ENCODE results near the gene NEIL3. TPM values are rescaled to one million over a fixed set of nuclear protein-coding genes. Genes with fewer than 3 reads are reported as not detected.

NEIL3 gene
- total and polyA plus RNA-seq, 2 of the 8 experiments (the other 6 are each of a cell fraction or from before 2014, with no cell fraction given) = 5.5 to 11.0 TPM

DNA sequence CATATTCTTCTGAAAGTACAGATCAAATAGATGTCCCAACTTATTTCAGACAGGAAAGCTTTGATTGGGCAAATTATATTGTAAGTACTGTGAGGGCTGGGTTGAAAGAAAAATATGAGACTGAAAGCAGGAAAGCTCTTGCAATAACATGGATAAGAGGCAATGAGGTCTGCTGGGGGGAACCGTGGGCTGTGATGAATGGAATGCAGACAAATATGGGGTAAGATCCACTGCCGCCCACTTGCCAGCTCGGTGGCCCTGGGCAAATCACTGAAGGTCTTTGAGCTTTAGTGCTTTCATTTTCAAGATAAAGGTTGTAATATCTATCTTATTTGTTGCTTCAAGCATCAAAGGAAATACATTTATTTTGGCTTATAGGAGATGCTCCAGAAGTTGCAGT lies 81.6 kb downstream of the NEIL3 start:
- Histone ChIP-seq H3K9me3 (ENCODE audit: insufficient read depth in 2 of 2, low read depth in 1 of 2, low read length in 1 of 2) (no peaks in the 10 kb centered on the region), H3K23ac (ENCODE audit: insufficient read length) (no peak overlapping the region), H4K8ac (ENCODE audit: extremely low read depth, insufficient read depth, low read length) (no peak overlapping the region), H2BK120ac (replicated peaks; ENCODE audit: low read depth, low read length) (no peak overlapping the region), H3K9ac (replicated peaks in 1 of 4; ENCODE audit: extremely low read depth in 1 of 4, low read depth in 3 of 4, low read length in 3 of 4) (no peak overlapping the region), H2AFZ (ENCODE audit: low read length) (no peak overlapping the region), H3K79me2 (ENCODE audit: control insufficient read depth in 1 of 2, insufficient read depth in 2 of 2, low read length in 2 of 2) (no peaks in the 10 kb centered on the region), H4K20me1 (replicated peaks in 1 of 2; ENCODE audit: control insufficient read depth in 1 of 2, insufficient read depth in 2 of 2, low read length in 2 of 2) (no peaks in the 10 kb centered on the region), H2BK5ac (ENCODE audit: low read depth, low read length) (no peak overlapping the region), H3K27me3 (replicated peaks in 1 of 4; ENCODE audit: control insufficient read depth in 3 of 4, extremely low read depth in 1 of 4, insufficient read depth in 3 of 4, low read length in 3 of 4) (no peaks in the 10 kb centered on the region), H2BK20ac (ENCODE audit: low read length) (no peak overlapping the region), H4K5ac (ENCODE audit: insufficient read length, low read depth, low read length) (no peak overlapping the region), H3K27ac (ENCODE audit: low read depth, low read length) (no peak overlapping the region), H3K4me1 (replicated peaks in 1 of 4; ENCODE audit: control insufficient read depth in 3 of 4, insufficient read depth in 4 of 4, low read length in 3 of 4) (no peaks in the 10 kb centered on the region), H3K4ac (replicated peaks; ENCODE audit: insufficient read length, low read depth, low read length) (no peak overlapping the region), H2AK5ac (ENCODE audit: low read depth, low read length) (no peak overlapping the region), H3K79me1 (ENCODE audit: low read depth, low read length) (no peaks in the 10 kb centered on the region), H3K4me3 (ENCODE audit: extremely low read depth in 1 of 4, insufficient read depth in 2 of 4, low read depth in 3 of 4, low read length in 4 of 4) (no peak overlapping the region), H3K14ac (ENCODE audit: insufficient read length) (no peak overlapping the region), H3K36me3 (ENCODE audit: control insufficient read depth in 2 of 4, insufficient read depth in 4 of 4, low read length in 3 of 4) (no peaks in the 10 kb centered on the region), H2BK12ac (ENCODE audit: low read depth, low read length) (no peak overlapping the region), H4K91ac (replicated peaks; ENCODE audit: insufficient read length, low read length) (no peak overlapping the region), H3K18ac (ENCODE audit: extremely low read depth, low read length) (no peak overlapping the region), H3K4me2 (ENCODE audit: insufficient read depth in 1 of 2, low read depth in 2 of 2, low read length in 2 of 2) (no peak overlapping the region), H2BK15ac (ENCODE audit: low read length) (no peak overlapping the region), H3K23me2 (ENCODE audit: low read depth, low read length) (no peaks in the 10 kb centered on the region), H3K56ac (replicated peaks; ENCODE audit: insufficient read length, low read depth, low read length) (no peak overlapping the region)
- FAIRE-seq (no peak), DNase-seq (ENCODE audit: low read depth in 1 of 2, low spot score in 2 of 2) (no peak)
- 84% methylated on average over 3 of the region's 3 CpGs; no CpG with 5 or more reads in 1 of the 2 experiments for WGBS, 2 experiments (ENCODE audit: extremely low coverage in 1 of 2, insufficient coverage in 1 of 2, insufficient read length in 1 of 2, insufficient replicate concordance in 2 of 2, low coverage in 1 of 2, low lambda C conversion rate in 2 of 2, missing lambda C conversion rate in 1 of 2)
- ChIA-PET CTCF (ENCODE audit: partially characterized antibody) (interaction anchor here (1.4 kb wide), 1 partner anchor 11 kb away, joined by 7 read pairs; no protein-coding TSS in a partner anchor), POLR2A (ENCODE audit: partially characterized antibody) (no interaction called here)
- no peak for TF ChIP-seq CREB1 (IDR thresholded peaks at IDR 0.05)
- no peak for TF ChIP-seq TEAD4 (IDR thresholded peaks at IDR 0.05; ENCODE audit: low read depth, low read length)
- TF ChIP-seq KDM1A (IDR thresholded peaks at IDR 0.05; ENCODE audit: borderline replicate concordance, low read length) = no peak
- TF ChIP-seq CHD1 (IDR thresholded peaks at IDR 0.05; ENCODE audit: low read depth, low read length) = no peak
- TF ChIP-seq TAF1 (IDR thresholded peaks at IDR 0.05; ENCODE audit: low read depth, low read length) = no peak
- TF ChIP-seq SP1 (IDR thresholded peaks at IDR 0.05; ENCODE audit: low read depth, low read length) = no peak
- TF ChIP-seq NRF1 (IDR thresholded peaks at IDR 0.05; ENCODE audit: low read depth, low read length) = no peak
- TF ChIP-seq POLR2A (IDR thresholded peaks at IDR 0.05; ENCODE audit: control extremely low read depth in 1 of 2, low read depth in 2 of 2, low read length in 2 of 2) = no peak
- no peak for TF ChIP-seq SIX5 (IDR thresholded peaks at IDR 0.05; ENCODE audit: low read depth, low read length)
- no peak for TF ChIP-seq SIRT6 (IDR thresholded peaks at IDR 0.05; ENCODE audit: low read length)

Data from H1 (cell line).